Panc1 (cell line): ENCODE data around the gene MRPL4. TPM values are rescaled to one million over a fixed set of nuclear protein-coding genes. Genes with fewer than 3 reads are reported as not detected.

Experiments
- ATAC-seq: fragments of 200-7000 bp; cut with Tn5 transposase; 2 replicates; pipeline ENCODE4 v1.9.1; 2020; ENCODE audit warnings: mild to moderate bottlenecking, moderate library complexity
- BruUV-seq: library from RNA; stranded (reverse); fragments of 400-500 nt; replicated peaks from 2 replicates; lab custom pipeline; 2021; lab: Mats Ljungman, UMichigan
- CTCF ChIA-PET: fragments of 300-600 bp; sonication (Branson Sonifier 250); formaldehyde crosslinking; loops from one replicate; lab custom pipeline; 2022; ENCODE audit warnings: antibody characterized with exemption; lab: Charles Lee
- POLR2A ChIA-PET: fragments of 300-600 bp; sonication (Branson Sonifier 250); formaldehyde crosslinking; loops from one replicate; lab custom pipeline; 2022; ENCODE audit warnings: antibody characterized with exemption; lab: Charles Lee
- DNase-seq: peaks from one replicate; pipeline ENCODE4 v3.0.0-alpha.2; 2010; ENCODE audit warnings: low read depth, low spot score
- H3K27ac ChIP-seq: 2 replicates; pipeline ENCODE4 v1.5.1; 2011; ENCODE audit warnings: mild to moderate bottlenecking, low read length, inconsistent platforms
- H3K27me3 ChIP-seq: fragments of 200-500 bp; sonication (Bioruptor generic); 2 replicates; pipeline ENCODE4 v1.6.0; 2014; ENCODE audit warnings: low read length, inconsistent platforms; ENCODE audit not compliant: control insufficient read depth, insufficient read depth
- H3K36me3 ChIP-seq: fragments of 200-500 bp; sonication (Bioruptor generic); 2 replicates; pipeline ENCODE4 v1.5.1; 2014; ENCODE audit warnings: inconsistent platforms, mild to moderate bottlenecking, low read length, moderate library complexity; ENCODE audit not compliant: control insufficient read depth, insufficient read depth
- H3K4me1 ChIP-seq: 2 replicates; pipeline ENCODE4 v1.5.1; 2011; ENCODE audit warnings: inconsistent platforms, mild to moderate bottlenecking, low read length, moderate library complexity; ENCODE audit not compliant: control insufficient read depth, insufficient read depth
- H3K4me3 ChIP-seq, 2 experiments: 2 replicates each; pipeline ENCODE4 v1.5.1; 2011 to 2012; ENCODE audit warnings: low read depth in 2 of 2, low read length in 2 of 2, mild to moderate bottlenecking in 2 of 2, inconsistent platforms in 1 of 2, moderate library complexity in 1 of 2
- H3K9me3 ChIP-seq: fragments of 200-500 bp; sonication (Bioruptor generic); 2 replicates; pipeline ENCODE4 v1.5.1; 2014; ENCODE audit warnings: low read depth, mild to moderate bottlenecking, inconsistent platforms, low read length, moderate library complexity; ENCODE audit not compliant: control insufficient read depth, insufficient read depth
- CTCF ChIP-seq: fragments of 450-650 bp; IDR thresholded peaks from 2 replicates; pipeline ENCODE4 v1.5.1; 2017; ENCODE audit warnings: mild to moderate bottlenecking
- POLR2AphosphoS5 ChIP-seq: IDR thresholded peaks from 2 replicates; pipeline ENCODE4 v1.6.1; 2012; ENCODE audit warnings: mild to moderate bottlenecking, low read depth, low read length, moderate library complexity
- REST ChIP-seq, 2 experiments: IDR thresholded peaks; 2 replicates each; pipeline ENCODE4 v1.6.1; 2011 to 2012; ENCODE audit warnings: low read depth in 2 of 2, control low read depth in 1 of 2, low read length in 1 of 2, mild to moderate bottlenecking in 1 of 2, moderate library complexity in 1 of 2; ENCODE audit not compliant: insufficient read depth in 1 of 2
- SIN3A ChIP-seq: IDR thresholded peaks from 2 replicates; pipeline ENCODE4 v1.6.1; 2012; ENCODE audit warnings: low read depth, mild to moderate bottlenecking, low read length, moderate library complexity, borderline replicate concordance; ENCODE audit not compliant: insufficient read depth
- TCF7L2 ChIP-seq: IDR thresholded peaks from 2 replicates; pipeline ENCODE4 v1.6.1; 2011; ENCODE audit warnings: mild to moderate bottlenecking, low read depth, low read length, inconsistent platforms
- in situ Hi-C: cut with HindIII; loops from 2 replicates; pipeline ENCODE4 v1.10.0; 2016; ENCODE audit warnings: low sequenced_read_pairs, low pct_unique_long_range_greater_than_20kb
- intact Hi-C: fragments of 100-400 bp; cut with micrococcal nuclease; formaldehyde crosslinking; loops from one replicate; pipeline ENCODE4 v1.10.0; 2022; ENCODE audit not compliant: unreplicated experiment
- total RNA-seq: library from RNA; stranded (reverse); gene quantifications from one replicate; pipeline ENCODE4 v1.2.1, GENCODE V29; 2021; ENCODE audit not compliant: unreplicated experiment

MRPL4 gene
- total RNA-seq, 1 experiment from 2014 or later: 62.8 TPM

- no peak for TF ChIP-seq SIN3A
- no peak for TF ChIP-seq TCF7L2
- no peak for TF ChIP-seq CTCF
- no peak for DNase-seq
- peak overlapping the region; percentile 91 for H3K27ac ChIP-seq
- H3K4me1 ChIP-seq: peaks cover 4% of the 10 kb centered on the region
- ChIA-PET POLR2A (interaction anchor here (0.6 to 2.1 kb wide), 6 partner anchors 15 to 411 kb away, joined by 3 to 11 read pairs (median 5); partner anchors contain the start of genes DNMT1, ICAM4, ICAM5 and RAVER1), CTCF (interaction anchor here (0.7 to 1.9 kb wide), 3 partner anchors 9 to 64 kb away, joined by 3 to 6 read pairs (median 4); partner anchors contain the start of gene RAVER1)
- peak; percentile 40 for ATAC-seq
- in situ Hi-C loops (no loop called here), intact Hi-C loops (loop anchor here (5.0 kb wide), 1 partner anchor 116 kb away; no protein-coding TSS in a partner anchor)
- H3K4me3 ChIP-seq: peak overlapping the region; percentile 55 to 83
- no peaks in the 10 kb centered on the region; the same call in 1 of the 2 replicates for H3K36me3 ChIP-seq
- BruUV-seq: TSS peak; percentile 94
- H3K27me3 ChIP-seq: no peaks in the 10 kb centered on the region
- no peaks in the 10 kb centered on the region for H3K9me3 ChIP-seq
Observed at GRCh38 chr19:10271543-10272086, 19.6 kb downstream of the MRPL4 start.

- no peak for ATAC-seq
- Histone ChIP-seq H3K4me1 (peaks cover 4% of the 10 kb centered on the region), H3K4me3 (no peak overlapping the region), H3K27me3 (no peaks in the 10 kb centered on the region), H3K27ac (no peak overlapping the region), H3K9me3 (no peaks in the 10 kb centered on the region), H3K36me3 (no peaks in the 10 kb centered on the region; the same call in 1 of the 2 replicates)
- CTCF ChIA-PET: no interaction called here
- POLR2A ChIA-PET: no interaction called here
- no peak for TF ChIP-seq REST (IDR thresholded peaks at IDR 0.05; ENCODE audit: insufficient read depth in 1 of 2, low read depth in 2 of 2, low read length in 1 of 2)
- TF ChIP-seq SIN3A: no peak
- no peak for TF ChIP-seq TCF7L2
- TF ChIP-seq CTCF: no peak
- TF ChIP-seq POLR2AphosphoS5: no peak
- BruUV-seq: no TSS peak
- intact Hi-C loops (loop anchor here (5.0 kb wide), 1 partner anchor 113 kb away; no protein-coding TSS in a partner anchor), in situ Hi-C loops (no loop called here)
- no peak for DNase-seq
Observed at GRCh38 chr19:10274589-10274988, 22.6 kb downstream of the MRPL4 start.
